HCT116 (cell line): ENCODE measurements around the gene RBFOX2. TPM values are rescaled to one million over a fixed set of nuclear protein-coding genes. Genes with fewer than 3 reads are reported as not detected.

Source experiments
- ATAC-seq: fragments of 200-7000 bp; cut with Tn5 transposase; 2 replicates; pipeline ENCODE4 v1.9.1; 2020; ENCODE audit warnings: mild to moderate bottlenecking, moderate library complexity
- BruUV-seq: library from RNA; stranded (reverse); fragments of 400-500 nt; replicated peaks from 2 replicates; lab custom pipeline; 2021; lab: Mats Ljungman, UMichigan
- CTCF ChIA-PET: fragments of 300-600 bp; sonication (Branson Sonifier 250); formaldehyde crosslinking; loops from one replicate; lab custom pipeline; 2021; ENCODE audit warnings: antibody characterized with exemption; lab: Charles Lee
- POLR2A ChIA-PET: fragments of 300-600, 350-600 bp; sonication (Branson Sonifier 250); formaldehyde crosslinking; loops from one replicate; lab custom pipeline; 2021; ENCODE audit warnings: antibody characterized with exemption; lab: Charles Lee
- RAD21 ChIA-PET, 2 experiments: fragments of 300-600 bp; sonication (Branson Sonifier 250); formaldehyde crosslinking; loops; one replicate each; lab custom pipeline; 2023; ENCODE audit warnings: low total read pairs in 2 of 2; ENCODE audit not compliant: uncharacterized antibody in 2 of 2, unreplicated experiment in 2 of 2, low non-redundant PET in 1 of 2; lab: Charles Lee
- DNase-seq: peaks from one replicate; pipeline ENCODE4 v3.0.0-alpha.2; 2010; ENCODE audit warnings: low read depth, low spot score
- H2AFZ ChIP-seq: fragments of 200-600 bp; shearing (Covaris generic), sonication (generic); 2 replicates; pipeline ENCODE4 v1.6.1; 2017; ENCODE audit warnings: low read depth, mixed run types, mixed read lengths, antibody characterized with exemption, low read length; ENCODE audit not compliant: poor library complexity, severe bottlenecking
- H3K27ac ChIP-seq: 2 replicates; pipeline ENCODE4 v1.5.1; 2012; ENCODE audit warnings: low read depth, low read length
- H3K27me3 ChIP-seq: fragments of 200-600 bp; sonication (generic); 2 replicates; pipeline ENCODE4 v1.6.1; 2016; ENCODE audit warnings: mixed run types, low read length, mixed read lengths; ENCODE audit not compliant: insufficient read depth
- H3K36me3 ChIP-seq, 2 experiments: fragments of 200-500 bp in 1 of 2; fragments of 200-600 bp in 1 of 2; sonication (Bioruptor generic) in 1 of 2; sonication (generic) in 1 of 2; 2 replicates each; pipeline versions ENCODE4 v1.5.1 to v1.6.1; 2014 to 2016; ENCODE audit warnings: low read length in 2 of 2, inconsistent platforms in 1 of 2, mixed read lengths in 1 of 2, mixed run types in 1 of 2; ENCODE audit not compliant: insufficient read depth in 2 of 2, control insufficient read depth in 1 of 2
- H3K4me1 ChIP-seq, 2 experiments: fragments of 200-600 bp in 1 of 2; sonication (generic) in 1 of 2; 2 replicates each; pipeline versions ENCODE4 v1.5.1 to v1.6.1; 2012 to 2017; ENCODE audit warnings: low read length in 2 of 2, inconsistent platforms in 1 of 2, mild to moderate bottlenecking in 1 of 2, mixed read lengths in 1 of 2, mixed run types in 1 of 2, moderate library complexity in 1 of 2; ENCODE audit not compliant: insufficient read depth in 2 of 2, control insufficient read depth in 1 of 2
- H3K4me2 ChIP-seq: fragments of 200-600 bp; sonication (generic); 2 replicates; pipeline ENCODE4 v1.6.1; 2017; ENCODE audit warnings: mixed run types, low read length, mixed read lengths
- H3K4me3 ChIP-seq, 2 experiments: fragments of 200-600 bp in 1 of 2; sonication (generic) in 1 of 2; replicated peaks in 1 of 2; 2 replicates each; pipeline ENCODE4 v1.5.1; 2011 to 2016; ENCODE audit warnings: low read length in 2 of 2, control low read depth in 1 of 2, low read depth in 1 of 2, mild to moderate bottlenecking in 1 of 2, mixed read lengths in 1 of 2, mixed run types in 1 of 2
- H3K79me2 ChIP-seq: fragments of 200-600 bp; sonication (generic); 2 replicates; pipeline ENCODE4 v1.6.1; 2017; ENCODE audit warnings: mild to moderate bottlenecking, mixed run types, low read length, moderate library complexity, mixed read lengths; ENCODE audit not compliant: insufficient read depth
- H3K9ac ChIP-seq: fragments of 200-600 bp; sonication (generic); 2 replicates; pipeline ENCODE4 v1.6.1; 2016; ENCODE audit warnings: low read length, mixed read lengths
- H3K9me2 ChIP-seq: fragments of 200-600 bp; sonication (generic), shearing (Covaris generic); 2 replicates; pipeline ENCODE4 v1.6.1; 2017; ENCODE audit warnings: mixed run types, mild to moderate bottlenecking, moderate library complexity; ENCODE audit not compliant: insufficient read depth
- H3K9me3 ChIP-seq, 2 experiments: fragments of 200-500 bp in 1 of 2; fragments of 200-600 bp in 1 of 2; sonication (Bioruptor generic) in 1 of 2; sonication (generic) in 1 of 2; 2 replicates each; pipeline ENCODE4 v1.6.1; 2014 to 2017; ENCODE audit warnings: low read length in 2 of 2, mixed read lengths in 2 of 2, inconsistent platforms in 1 of 2, low read depth in 1 of 2, mild to moderate bottlenecking in 1 of 2, mixed run types in 1 of 2, moderate library complexity in 1 of 2; ENCODE audit not compliant: control insufficient read depth in 1 of 2, insufficient read depth in 1 of 2
- H4K20me1 ChIP-seq: fragments of 200-600 bp; sonication (generic), shearing (Covaris generic); 2 replicates; pipeline ENCODE4 v1.6.1; 2017; ENCODE audit warnings: mixed run types, mild to moderate bottlenecking, moderate library complexity; ENCODE audit not compliant: insufficient read depth
- CBX3 ChIP-seq: IDR thresholded peaks from 2 replicates; pipeline ENCODE4 v1.6.1; 2012; ENCODE audit warnings: low read depth
- CEBPB ChIP-seq: IDR thresholded peaks from 2 replicates; pipeline ENCODE4 v1.6.1; 2012; ENCODE audit warnings: low read depth
- EGR1 ChIP-seq: IDR thresholded peaks from 2 replicates; pipeline ENCODE4 v1.6.1; 2012; ENCODE audit warnings: low read depth
- ELF1 ChIP-seq: IDR thresholded peaks from 2 replicates; pipeline ENCODE4 v1.6.1; 2012; ENCODE audit warnings: low read depth, borderline replicate concordance
- EZH2 ChIP-seq: fragments of 200-600 bp; sonication (generic); IDR thresholded peaks from 2 replicates; pipeline ENCODE4 v1.6.1; 2017; ENCODE audit warnings: antibody characterized with exemption, mixed run types
- EZH2phosphoT487 ChIP-seq: fragments of 200-600 bp; IDR thresholded peaks from 2 replicates; pipeline ENCODE4 v1.6.1; 2018; ENCODE audit warnings: antibody characterized with exemption, borderline replicate concordance
- JUND ChIP-seq: IDR thresholded peaks from 2 replicates; pipeline ENCODE4 v1.6.1; 2012
- MAX ChIP-seq: IDR thresholded peaks from 2 replicates; pipeline ENCODE4 v1.6.1; 2012
- POLR2A ChIP-seq: IDR thresholded peaks from 2 replicates; pipeline ENCODE4 v1.7.0; 2011; ENCODE audit warnings: borderline replicate concordance; ENCODE audit not compliant: insufficient read depth, insufficient read length; ENCODE audit errors: extremely low read depth
- POLR2AphosphoS5 ChIP-seq: IDR thresholded peaks from 2 replicates; pipeline ENCODE4 v1.6.1; 2011; ENCODE audit warnings: mild to moderate bottlenecking, low read depth, low read length, moderate library complexity
- REST ChIP-seq: IDR thresholded peaks from 2 replicates; pipeline ENCODE4 v1.6.1; 2012; ENCODE audit warnings: low read depth
- SIN3A ChIP-seq: IDR thresholded peaks from 2 replicates; pipeline ENCODE4 v1.6.1; 2012; ENCODE audit warnings: low read depth
- SP1 ChIP-seq: IDR thresholded peaks from 2 replicates; pipeline ENCODE4 v1.6.1; 2012; ENCODE audit warnings: low read depth
- SRF ChIP-seq: IDR thresholded peaks from 2 replicates; pipeline ENCODE4 v1.6.1; 2012; ENCODE audit warnings: low read depth
- TCF7L2 ChIP-seq: IDR thresholded peaks from 2 replicates; pipeline ENCODE4 v1.7.0; 2011; ENCODE audit warnings: borderline replicate concordance, inconsistent platforms; ENCODE audit not compliant: insufficient read depth, insufficient read length; ENCODE audit errors: extremely low read depth
- ZBTB33 ChIP-seq: IDR thresholded peaks from 2 replicates; pipeline ENCODE4 v1.6.1; 2011; ENCODE audit warnings: mild to moderate bottlenecking, low read length, moderate library complexity; ENCODE audit not compliant: insufficient replicate concordance; ENCODE audit errors: extremely low read depth
- ZNF274 ChIP-seq: fragments of 200-500 bp; sonication (Bioruptor generic); IDR thresholded peaks from 2 replicates; pipeline ENCODE4 v1.6.1; 2014; ENCODE audit warnings: mild to moderate bottlenecking, low read depth, low read length, inconsistent platforms
- intact Hi-C: fragments of 100-400 bp; cut with micrococcal nuclease; formaldehyde crosslinking; loops from 2 replicates; pipeline ENCODE4 v1.10.0; 2022
- total RNA-seq: library from RNA; stranded (reverse); gene quantifications from one replicate; pipeline ENCODE4 v1.2.1, GENCODE V29; 2021; ENCODE audit not compliant: unreplicated experiment

The RBFOX2 gene
- total RNA-seq, 1 experiment from 2014 or later = 83.9 TPM

- no peak for TF ChIP-seq REST
These were observed 7.6 kb upstream of the RBFOX2 start (continued) for GRCh38 chr22:36036167-36036624.

- BruUV-seq = no TSS peak
- CTCF ChIA-PET = interaction anchor here (1.1 kb wide), 1 partner anchor 33 kb away, joined by 4 read pairs; no protein-coding TSS in a partner anchor
- no peak for ATAC-seq
- Histone ChIP-seq H4K20me1 (no peaks in the 10 kb centered on the region), H3K9me3 (no peaks in the 10 kb centered on the region), H3K4me3 (no peak overlapping the region), H2AFZ (no peak overlapping the region), H3K9me2 (no peaks in the 10 kb centered on the region), H3K9ac (no peak overlapping the region), H3K4me1 (peaks cover 4 to 19% of the 10 kb centered on the region in 2 experiments; a peak in 3 of 4 replicates), H3K79me2 (peaks cover 6% of the 10 kb centered on the region), H3K27ac (no peak overlapping the region), H3K36me3 (no peaks in the 10 kb centered on the region), H3K4me2 (no peak overlapping the region), H3K27me3 (no peaks in the 10 kb centered on the region)
- RAD21 ChIA-PET = no interaction called here
- no peak for DNase-seq
- POLR2A ChIA-PET = no interaction called here
- intact Hi-C loops = no loop called here
- TF ChIP-seq EZH2 = no peak
- TF ChIP-seq CEBPB = no peak
- TF ChIP-seq ELF1 = no peak
- no peak for TF ChIP-seq SIN3A
- TF ChIP-seq MAX = no peak
- TF ChIP-seq POLR2AphosphoS5 = no peak
- TF ChIP-seq SRF = no peak
- no peak for TF ChIP-seq REST
- TF ChIP-seq EZH2phosphoT487 = no peak
- no peak for TF ChIP-seq ZNF274
- no peak for TF ChIP-seq JUND
- TF ChIP-seq EGR1 = no peak
- TF ChIP-seq POLR2A = no peak
- TF ChIP-seq CBX3 = no peak
- TF ChIP-seq SP1 = no peak
- no peak for TF ChIP-seq ZBTB33
- TF ChIP-seq TCF7L2 = no peak
These were observed 4.0 kb upstream of the RBFOX2 start for GRCh38 chr22:36032611-36033010.
